Activated CD4-positive, CD25-positive, alpha-beta regulatory T cell treated with anti-CD3 and anti-CD28 coated beads, Interleukin-2, amount 50 U/mL, for 16 hours (primary cell): ENCODE results near the gene PEMT.

Experiments used
- DNase-seq: peaks from one replicate; pipeline ENCODE4 v3.0.0-alpha.2; 2020; ENCODE audit warnings: low read depth, low spot score

The PEMT gene

DNA sequence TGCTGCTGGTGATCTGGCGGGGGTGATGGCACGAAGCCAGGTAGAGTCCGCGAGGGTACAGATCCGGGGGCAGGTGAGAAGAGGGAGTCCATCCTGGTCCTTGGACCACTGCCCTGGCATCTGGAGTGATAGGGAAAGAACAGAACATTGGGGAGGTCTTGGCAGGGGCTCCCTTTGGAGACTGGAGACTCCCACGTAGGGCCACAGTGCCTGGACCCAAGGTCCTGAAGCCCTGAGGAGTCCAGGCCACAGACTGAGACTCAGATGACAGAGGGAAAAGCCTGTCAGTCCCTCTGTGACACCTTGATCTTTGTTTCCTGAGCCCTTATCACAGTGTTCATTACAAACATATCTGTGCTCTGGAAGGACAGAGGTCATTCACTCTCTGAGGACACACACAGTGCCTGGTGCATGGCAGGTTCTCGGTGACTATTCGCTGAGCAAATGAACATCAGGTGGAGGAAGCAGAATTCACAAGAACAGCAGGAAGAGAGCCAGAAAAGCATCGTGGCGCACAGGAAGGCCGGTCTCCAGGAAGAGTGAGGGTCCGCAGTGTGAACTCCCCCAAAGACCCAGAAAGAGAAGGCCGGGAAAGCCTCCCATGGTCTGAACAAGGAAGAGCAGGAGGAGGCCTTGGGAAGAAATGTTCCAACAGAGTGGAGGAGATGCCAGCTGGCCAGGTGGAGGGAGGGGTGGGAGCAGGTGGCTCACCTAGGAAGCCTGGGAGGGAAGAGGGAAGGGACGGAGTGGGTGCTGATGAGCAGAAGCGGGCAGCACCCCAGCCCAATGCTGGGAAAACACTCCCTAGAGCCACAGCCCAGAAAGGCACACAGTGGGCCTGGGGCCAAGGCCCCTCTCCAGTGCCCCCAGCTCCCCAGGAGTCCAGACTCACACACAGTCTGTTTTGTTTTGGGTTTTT, 20.5 kb downstream of the PEMT start:
- no peak for DNase-seq

DNA sequence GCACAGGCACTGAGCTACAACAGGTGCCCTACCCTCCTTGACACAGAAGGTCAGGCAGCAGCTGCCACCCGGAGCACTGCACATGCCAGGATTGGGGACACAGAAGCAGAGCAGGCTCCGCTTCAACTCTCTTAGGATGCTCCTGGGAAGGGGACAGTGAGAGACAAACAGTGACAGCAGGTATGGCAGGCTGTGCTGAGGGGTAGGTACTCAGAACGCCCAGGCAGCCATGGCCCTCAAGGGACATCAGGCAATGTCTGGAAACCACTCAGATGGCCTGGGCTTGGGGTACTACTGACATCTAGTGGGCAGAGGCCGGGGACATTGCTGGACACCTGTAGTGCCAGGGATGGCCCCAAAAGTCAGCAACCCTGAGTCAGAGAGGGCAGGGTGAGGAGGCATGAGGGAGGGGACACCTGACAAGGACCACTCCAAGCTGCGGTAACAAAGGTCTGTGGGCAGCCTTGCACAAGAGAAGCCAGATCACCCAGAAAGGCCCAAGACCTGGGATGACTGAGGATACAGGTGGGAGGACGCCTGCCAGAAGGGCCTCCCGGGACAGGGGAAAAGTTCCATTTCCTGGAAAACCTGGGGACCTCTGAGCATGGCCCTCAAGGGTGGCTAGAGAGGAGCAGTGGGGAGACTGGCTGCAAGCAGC, 21.2 kb downstream of the PEMT start:
- no peak for DNase-seq

DNA sequence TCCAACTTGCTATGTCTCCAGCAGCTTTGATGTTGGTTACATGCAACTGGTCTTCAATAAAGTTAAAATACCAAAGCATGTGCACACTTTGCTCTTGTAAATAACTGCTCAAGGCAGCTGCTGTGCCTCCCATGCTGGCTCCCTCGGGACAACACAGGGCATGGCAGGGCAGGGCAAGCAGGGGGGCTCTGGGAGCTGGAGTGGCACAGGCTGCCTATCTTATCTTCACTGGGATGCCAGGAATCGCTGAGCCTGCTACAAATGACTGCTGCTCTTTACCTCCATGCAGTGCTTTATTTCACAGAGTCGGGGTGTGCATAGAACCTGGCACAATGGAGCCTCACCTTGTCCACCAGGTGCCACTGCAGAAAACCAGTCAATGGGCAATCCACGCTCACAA, 21.8 kb downstream of the PEMT start:
- DNase-seq: no peak

DNA sequence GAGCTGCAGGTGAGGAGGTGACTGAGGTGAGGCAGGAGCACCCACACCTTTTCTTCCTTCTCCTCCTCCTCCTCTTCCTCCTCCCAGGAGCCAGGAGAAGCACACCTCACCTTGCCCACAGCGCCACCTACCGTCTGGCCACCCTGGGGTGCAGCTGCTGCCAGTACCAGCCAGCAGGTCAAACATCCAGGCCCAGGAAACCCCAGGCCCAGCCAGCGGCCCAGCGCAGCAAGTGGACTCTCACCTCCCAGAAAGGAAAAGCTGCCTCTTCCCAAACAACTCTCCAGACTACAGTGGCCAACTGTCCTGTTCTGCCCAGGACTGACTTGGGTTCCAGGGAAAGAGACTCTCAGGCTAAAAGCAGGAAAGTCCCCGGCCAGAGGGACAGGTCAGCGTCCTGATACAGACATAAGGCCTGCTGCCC, 22.7 kb downstream of the PEMT start:
- DNase-seq: peak; percentile 6

DNA sequence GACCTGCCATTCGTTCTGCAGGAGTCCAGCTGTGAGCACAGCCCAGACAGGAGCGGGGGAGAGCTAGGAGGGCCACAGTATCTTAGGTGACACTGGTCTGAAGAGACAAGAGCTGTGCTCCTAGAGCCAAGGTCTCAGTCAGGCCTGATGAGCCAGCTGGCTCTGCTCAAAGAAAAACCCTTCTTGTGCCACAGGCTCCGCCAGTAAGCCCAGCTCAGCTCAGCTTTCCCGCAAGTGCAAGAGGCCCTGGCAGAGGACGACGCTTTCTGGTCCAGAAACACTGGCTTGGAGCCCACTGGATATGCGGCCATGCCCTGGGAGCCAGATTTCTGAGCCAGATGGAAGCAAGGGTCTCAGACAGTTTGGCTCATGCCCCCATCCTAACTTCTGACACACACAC, 23.9 kb downstream of the PEMT start:
- no peak for DNase-seq

DNA sequence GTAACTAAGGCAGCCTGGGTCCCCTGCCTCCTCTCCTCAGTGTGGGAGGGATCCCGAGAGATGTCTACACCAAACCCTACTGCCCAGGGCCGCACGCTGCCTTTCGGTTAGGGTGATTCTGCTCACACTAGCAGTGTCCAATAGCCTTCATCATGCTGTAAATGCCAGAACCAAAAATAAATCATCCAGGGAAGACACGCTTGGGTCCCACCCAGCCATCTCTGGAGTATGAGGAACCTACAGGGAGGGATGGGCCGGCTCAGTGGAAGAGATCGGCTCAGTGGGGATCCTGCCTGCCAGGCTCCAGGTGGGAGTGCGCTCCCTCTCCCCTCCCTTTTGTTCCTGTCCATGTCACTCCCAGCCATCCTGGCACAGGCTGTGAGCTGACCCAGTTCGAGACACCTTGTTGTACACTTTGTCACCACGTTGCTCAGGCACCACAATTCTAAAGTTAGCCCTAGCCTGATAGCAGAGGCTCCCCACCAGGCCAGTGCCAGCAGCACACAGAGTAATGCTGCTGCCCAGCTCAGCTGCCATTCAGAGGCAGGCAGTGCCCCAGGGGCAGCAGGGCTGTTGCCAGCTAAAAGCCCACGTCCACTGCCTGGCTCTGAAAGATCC, 24.5 kb downstream of the PEMT start:
- no peak for DNase-seq

DNA sequence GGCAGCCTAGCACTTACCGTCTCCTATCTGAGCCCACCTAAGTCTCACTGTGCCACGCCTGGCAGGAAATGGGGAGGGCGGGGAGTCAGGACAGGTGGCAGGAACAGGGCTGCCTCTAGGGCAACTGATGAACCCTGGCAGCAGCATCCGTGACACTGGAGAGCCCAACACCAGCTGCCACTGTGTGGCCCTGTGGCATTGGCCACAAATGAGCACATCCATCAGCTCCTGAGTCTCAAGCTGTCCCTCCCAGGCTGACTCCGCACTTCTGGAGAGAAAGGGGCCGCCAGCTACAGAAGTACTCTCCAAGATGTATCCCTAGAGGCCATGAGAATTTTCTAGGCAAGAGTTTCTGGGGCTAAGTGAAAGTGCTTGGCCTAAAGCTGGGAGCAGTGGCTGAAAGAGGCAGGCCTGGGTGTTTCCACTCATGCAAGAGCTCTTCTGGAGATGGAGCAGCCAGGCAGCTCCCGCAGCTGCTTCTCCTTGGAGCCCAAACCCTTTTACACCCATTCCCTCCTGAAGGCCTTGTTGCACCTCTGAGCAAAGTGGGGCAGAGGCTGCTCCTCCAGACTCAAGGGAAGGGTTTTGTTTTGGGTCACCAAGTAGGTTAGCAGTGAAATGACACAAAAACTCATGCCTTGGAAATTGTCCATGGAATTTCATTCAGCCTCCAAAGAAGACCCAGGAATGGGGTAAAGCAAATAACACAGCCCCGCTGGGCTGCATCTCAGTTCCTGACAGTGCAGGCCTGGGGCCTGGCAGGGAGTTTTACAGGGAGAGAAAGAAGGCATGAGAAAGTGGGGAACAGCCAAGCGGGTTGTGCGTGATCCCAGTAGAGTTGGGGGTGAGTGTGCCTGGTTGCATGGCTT, 25.8 kb downstream of the PEMT start:
- no peak for DNase-seq

DNA sequence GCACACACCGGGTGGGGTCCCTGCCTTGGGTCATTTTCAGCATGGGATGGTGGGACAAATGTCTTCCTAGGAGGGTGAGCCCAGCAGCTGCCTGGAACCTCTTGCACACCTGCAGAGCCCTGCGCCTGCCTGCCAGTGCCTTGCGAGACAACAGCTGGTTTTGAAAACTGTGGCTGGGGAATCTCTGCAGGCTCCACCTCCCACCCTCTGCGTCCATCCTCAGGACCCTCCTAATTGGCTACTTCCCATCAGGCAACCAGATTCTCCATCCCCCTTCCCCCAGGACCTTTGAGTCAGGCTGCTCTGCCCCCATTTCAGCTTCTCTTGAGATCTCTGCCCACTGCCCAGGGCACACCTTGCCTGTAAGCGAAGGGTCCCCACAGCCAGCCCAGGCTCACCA, 26.6 kb downstream of the PEMT start:
- no peak for DNase-seq

DNA sequence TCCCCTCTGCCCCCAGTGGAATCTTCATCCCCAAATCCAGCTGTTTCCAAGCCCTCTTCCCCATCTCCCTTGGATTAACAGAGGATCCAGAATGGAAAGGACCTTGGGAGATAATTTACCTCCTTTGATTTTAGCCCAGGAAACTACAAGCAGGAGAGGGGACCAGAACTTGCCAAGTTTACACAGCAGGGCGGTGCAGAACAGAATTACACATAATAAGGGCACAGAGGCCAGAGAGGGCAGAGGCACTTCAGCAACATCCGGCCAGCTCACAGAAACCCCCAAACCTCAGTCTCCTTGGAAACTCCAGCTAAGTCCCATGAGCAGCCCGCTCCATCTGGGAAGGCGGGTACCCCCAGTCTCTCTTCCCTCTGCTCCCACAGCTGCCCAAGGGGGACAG, 27.2 kb downstream of the PEMT start:
- DNase-seq: no peak

DNA sequence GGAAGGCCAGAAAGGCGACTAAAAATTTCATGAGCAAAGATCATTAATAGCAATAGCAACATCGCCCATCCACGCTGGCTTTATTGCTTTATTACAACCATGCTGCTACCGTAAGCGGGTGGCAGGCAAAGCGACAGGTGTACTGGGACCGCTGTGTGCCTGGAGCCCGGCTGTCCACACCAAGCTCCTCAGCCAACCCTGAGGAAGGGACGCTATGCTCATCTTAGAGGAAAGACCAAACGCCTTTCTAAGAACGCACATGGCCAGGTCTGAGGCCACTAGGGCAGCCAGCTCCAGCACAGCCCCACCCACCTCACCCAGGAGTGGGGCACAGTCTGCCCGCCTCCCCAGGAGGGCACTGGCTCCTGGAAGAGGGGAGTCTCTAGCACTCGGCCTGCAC, 28.0 kb downstream of the PEMT start:
- DNase-seq: no peak

DNA sequence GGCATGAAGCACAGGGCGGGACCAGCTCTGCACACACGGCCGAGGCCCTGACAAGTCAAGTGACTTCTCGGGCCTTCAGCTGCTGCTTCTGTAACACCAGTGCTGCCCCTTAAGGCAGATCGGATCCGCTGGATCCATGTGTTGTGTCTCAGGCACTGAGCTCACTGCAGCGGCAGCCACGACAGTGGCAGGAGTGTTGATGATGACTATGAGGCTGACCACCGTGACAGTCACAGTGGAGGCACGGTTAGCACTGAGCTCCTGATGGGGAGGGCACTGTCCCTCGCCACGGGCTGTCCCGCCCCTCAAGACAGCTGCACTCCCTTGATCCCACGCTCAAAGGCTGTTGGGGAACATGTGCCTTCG, 29.4 kb downstream of the PEMT start:
- no peak for DNase-seq

DNA sequence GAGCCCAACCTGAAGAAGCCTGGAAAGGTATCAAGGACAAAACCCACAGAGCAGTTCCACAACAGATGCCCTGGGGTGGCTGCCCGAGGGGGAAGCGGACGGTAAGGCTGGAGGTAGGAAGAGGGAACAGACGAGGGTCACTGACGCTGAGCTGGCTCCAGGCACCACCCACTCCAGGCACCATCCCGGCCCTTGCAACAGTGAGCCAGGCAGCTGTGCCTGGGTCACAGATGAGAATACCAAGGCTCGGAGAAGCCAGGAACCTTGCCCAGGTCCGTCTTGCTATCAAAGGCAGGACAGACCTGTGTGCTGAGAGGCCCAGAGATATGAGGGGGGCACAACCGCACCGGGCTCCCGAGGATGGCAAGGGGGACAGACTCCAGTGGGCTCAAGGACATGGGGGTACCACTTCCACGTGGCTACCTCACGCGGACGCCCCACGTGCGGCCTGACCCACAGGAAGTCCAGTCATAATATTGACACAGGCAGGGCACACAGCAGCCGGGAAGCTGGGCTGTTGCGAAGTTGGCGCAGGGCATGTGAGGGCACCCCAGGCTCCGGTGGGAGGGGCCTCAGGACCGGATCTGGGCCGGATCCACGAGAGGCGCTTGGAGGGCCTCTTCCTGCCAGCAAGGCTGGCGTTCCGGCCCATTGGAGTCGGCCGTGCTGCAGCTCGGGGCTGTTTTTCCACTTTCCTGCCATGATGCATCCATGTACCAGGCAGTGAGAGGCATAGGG, 29.9 kb downstream of the PEMT start:
- DNase-seq: no peak

DNA sequence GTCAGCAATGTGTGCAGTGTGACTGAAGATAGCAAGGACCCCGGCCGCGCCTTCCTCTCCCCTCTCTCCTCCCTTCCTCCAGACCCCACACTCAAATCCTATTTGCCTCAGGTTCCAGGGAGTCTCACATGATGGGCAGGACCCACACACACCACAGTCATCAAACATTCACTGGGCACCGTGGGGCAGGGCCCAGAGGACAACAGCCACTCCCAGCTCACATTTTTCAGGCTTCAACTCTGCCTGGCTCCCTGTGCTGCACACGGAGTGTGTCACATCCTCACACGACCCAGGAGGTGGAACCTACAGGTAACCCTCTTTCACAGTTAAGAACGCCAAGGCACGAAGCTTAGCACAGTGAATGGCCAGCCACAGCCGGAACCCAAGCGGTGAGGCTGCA, 30.5 kb downstream of the PEMT start:
- DNase-seq: no peak

DNA sequence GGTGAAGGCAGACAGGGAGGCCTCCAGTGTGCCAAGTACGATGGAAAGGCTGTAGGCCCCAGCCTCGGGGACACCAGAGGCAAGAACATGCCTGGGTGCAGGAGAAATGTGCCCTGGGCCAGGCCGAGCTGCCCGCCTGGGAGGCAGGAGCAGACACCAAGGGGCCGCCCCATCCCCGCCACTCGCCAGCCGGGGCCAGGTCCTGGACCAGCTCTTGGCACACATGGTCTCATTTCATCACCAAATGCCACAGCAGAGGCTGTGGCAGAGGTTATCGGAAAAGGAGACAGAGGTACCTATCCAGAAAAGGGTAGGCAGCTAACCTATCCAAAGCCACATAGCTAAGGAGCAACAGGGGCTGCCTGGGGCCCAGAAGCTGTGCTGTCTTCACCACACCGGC, 31.3 kb downstream of the PEMT start:
- DNase-seq: no peak

DNA sequence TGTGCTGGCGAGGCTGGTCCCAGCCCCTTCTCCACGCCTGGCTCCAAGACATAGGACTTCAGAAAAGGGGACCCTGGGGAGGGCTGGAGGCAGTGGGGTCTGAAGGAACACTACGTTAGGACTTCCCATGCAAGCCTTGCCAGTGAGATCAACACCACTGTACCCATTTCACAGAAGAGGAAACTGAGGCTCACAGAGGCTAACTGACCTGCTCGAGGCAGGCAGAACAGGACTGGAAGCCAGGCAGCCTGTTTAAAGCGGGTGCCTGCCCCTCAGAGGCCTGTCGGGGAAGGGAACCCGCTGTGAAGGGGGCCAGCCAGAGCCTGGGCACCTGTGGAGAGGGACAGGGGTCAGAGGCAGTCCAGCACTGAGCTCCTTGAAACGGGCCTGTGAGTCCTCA, 32.3 kb downstream of the PEMT start:
- no peak for DNase-seq

DNA sequence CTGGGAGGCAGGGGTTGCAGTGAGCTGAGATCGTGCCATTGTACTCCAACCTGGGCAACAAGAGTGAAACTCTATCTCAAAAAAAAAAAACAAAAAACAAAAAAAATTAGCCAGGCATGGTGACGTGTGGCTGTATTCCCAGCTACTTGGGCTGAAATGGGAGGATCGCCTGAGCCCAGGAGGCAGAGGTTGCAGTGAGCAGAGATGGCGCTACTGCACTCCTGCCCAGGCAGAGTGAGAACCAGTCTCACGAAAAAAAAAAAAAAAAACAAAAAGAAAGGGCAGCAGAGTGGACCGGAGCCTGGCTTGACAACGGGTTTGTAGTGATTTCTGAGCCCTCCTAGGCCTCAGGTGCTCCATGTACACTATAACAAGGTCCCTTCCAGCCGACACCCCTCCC, 33.1 kb downstream of the PEMT start:
- DNase-seq: no peak

DNA sequence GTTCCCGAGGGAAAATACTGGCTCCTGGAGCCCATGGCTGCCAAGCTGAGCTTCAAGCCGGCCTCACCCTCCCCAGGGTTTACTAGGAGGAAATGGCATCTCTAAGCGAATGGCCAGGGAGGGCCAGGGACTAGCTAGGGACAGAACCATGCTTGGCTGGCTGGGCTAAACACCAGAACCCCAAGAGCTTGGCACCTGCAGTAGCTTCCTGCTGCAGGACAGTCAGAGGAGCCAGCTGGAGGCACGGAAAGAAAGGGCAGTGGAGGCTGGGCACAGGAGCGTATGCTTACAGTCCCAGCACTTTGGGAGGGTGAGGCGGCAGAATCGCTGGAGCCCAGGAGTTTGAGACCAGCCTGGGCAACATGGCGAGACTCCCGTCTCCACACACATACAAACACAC, 33.7 kb downstream of the PEMT start:
- no peak for DNase-seq

DNA sequence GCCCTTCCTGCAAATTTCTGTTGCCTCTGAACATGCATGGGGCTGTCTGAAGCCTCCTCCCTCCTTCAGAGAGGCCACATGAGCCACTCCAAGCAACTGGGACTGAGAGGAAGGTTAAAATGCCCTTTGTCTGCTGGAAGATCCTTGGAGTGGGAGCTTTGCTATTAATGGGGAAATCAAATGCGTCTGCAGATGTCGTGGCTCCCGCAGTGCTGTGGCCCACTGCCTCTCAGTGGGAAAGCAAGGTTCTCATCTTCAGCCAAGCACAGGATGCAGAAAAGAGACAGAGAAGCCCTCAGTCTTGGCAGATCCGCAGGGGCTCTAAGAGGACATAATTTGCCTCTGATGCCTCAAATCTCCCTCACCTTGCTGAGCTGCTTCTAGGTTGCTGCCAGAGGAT, 34.8 kb downstream of the PEMT start:
- DNase-seq: no peak

DNA sequence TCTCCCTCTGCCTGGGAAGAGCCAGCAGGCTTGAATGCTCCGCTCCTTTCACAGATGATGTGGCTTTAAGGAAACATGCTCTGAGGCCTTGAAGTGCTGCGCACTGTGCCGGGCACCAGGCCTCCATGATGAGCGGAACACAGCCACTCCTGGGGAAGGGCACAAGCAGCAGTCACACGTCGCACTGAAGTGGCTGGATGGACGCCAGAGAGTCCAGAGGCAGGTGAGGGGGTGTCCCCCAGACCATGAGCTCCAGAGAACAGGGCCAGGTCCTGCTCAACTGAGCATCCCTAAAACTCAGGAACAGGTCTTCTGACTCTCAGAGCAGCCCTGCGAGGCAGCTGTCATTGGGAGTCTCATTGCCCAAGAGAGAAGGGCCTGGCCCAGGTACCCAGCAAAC, 35.6 kb downstream of the PEMT start:
- no peak for DNase-seq

DNA sequence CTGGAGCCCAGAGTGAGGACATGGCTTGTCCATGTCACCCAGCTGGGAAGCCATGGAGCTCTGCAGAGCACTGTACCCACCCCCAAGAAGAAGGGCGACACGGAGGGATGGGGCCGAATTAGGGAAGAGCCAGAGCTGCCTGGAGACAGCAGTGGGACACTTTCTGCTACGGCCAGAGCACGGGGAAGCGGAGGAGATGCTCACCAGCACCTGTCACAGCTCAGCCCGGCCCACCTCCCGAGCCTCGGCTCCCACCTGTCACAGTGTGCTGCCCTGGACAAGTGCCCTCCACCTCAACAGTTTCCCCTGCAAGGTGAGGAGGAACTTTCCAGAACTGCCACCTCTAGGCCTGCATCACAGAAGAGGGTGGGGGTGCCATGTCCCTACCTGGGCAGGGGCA, 36.4 kb downstream of the PEMT start:
- no peak for DNase-seq

DNA sequence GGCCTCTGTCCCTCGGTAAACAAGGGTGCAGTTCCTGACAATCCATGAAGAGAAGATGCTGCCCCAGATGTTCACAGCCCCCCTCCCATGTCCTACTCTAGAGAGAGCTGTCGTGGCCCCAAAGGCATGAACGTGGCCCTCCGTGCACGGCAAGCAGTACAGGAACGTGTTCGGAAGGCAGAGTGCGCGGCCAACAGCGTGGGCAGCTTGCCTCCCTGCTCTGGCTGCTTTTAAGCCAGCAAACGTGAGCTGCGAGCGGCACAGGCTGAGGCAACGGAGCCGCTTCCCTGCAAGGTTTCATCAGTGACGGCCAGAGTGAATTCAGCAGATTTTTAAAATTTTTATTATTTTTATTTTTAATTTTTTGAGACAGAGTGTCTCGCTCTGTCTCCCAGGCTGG, 37.2 kb downstream of the PEMT start:
- no peak for DNase-seq
